ENCODE data around the gene ARF6.
"Not testable (repeated sequence)": the region's sequence is repeated elsewhere in the genome, so short reads cannot be mapped to it uniquely, and the experiment has no call there.

ARF6 gene

GRCh38 chr14:49892636-49893308 is at the start of gene ARF6:
TSS of gene ARF6 (plus strand) at chr14:49893082. CDS start at chr14:49893737, 655 bp downstream.
- DNase-seq = peak; percentile 99

GRCh38 chr14:49849213-49849847 is 43.6 kb upstream of the ARF6 start:
- peak; percentile 67 for DNase-seq

- DNase-seq = no peak
These were observed 41.1 kb upstream of the ARF6 start for GRCh38 chr14:49851813-49852212.

GRCh38 chr14:49852301-49853157 is 40.4 kb upstream of the ARF6 start, which contains the start of gene NEMF:
TSS of gene NEMF (minus strand) at chr14:49852788. CDS start at chr14:49852753, 35 bp downstream.
- peak; percentile 91 for DNase-seq

- DNase-seq = no peak
These were observed 39.8 kb upstream of the ARF6 start for GRCh38 chr14:49853158-49853477.

GRCh38 chr14:49853572-49854375 is 39.1 kb upstream of the ARF6 start:
- peak; percentile 88 for DNase-seq

- no peak for DNase-seq
These were observed 35.4 kb upstream of the ARF6 start for GRCh38 chr14:49857427-49858003.

- peak; percentile 57 for DNase-seq
These were observed 34.5 kb upstream of the ARF6 start for GRCh38 chr14:49858383-49858782.

GRCh38 chr14:49860988-49861698 is 31.7 kb upstream of the ARF6 start:
- no peak for DNase-seq

GRCh38 chr14:49861699-49862088 is 31.2 kb upstream of the ARF6 start:
- DNase-seq = peak; percentile 28

GRCh38 chr14:49862089-49862673 is 30.7 kb upstream of the ARF6 start:
- DNase-seq = peak; percentile 79

GRCh38 chr14:49863487-49864281 is 29.2 kb upstream of the ARF6 start:
- no peak for DNase-seq

- DNase-seq = peak; percentile 74
These were observed 27.4 kb upstream of the ARF6 start for GRCh38 chr14:49865431-49865859.

GRCh38 chr14:49867831-49868719 is 24.8 kb upstream of the ARF6 start:
- DNase-seq = peak; percentile 95

GRCh38 chr14:49868720-49869114 is 24.2 kb upstream of the ARF6 start:
- no peak for DNase-seq

- no peak for DNase-seq
These were observed 22.0 kb upstream of the ARF6 start for GRCh38 chr14:49870908-49871307.

- DNase-seq = not testable (repeated sequence)
These were observed 19.3 kb upstream of the ARF6 start for GRCh38 chr14:49873548-49873947.

GRCh38 chr14:49875640-49876198 is 17.2 kb upstream of the ARF6 start:
- DNase-seq = peak; percentile 10

- no peak for DNase-seq
These were observed 16.2 kb upstream of the ARF6 start for GRCh38 chr14:49876563-49877127.

Data from NCI-H2029 (cell line).